Right kidney (tissue), 1 donor: ENCODE data around the gene RBM17.
"Not testable (repeated sequence)": the region's sequence is repeated elsewhere in the genome, so short reads cannot be mapped to it uniquely, and the experiment has no call there.

Experiments
- DNase-seq: peaks from one replicate; pipeline ENCODE4 v3.0.0-alpha.2; 2016

RBM17 gene

DNA sequence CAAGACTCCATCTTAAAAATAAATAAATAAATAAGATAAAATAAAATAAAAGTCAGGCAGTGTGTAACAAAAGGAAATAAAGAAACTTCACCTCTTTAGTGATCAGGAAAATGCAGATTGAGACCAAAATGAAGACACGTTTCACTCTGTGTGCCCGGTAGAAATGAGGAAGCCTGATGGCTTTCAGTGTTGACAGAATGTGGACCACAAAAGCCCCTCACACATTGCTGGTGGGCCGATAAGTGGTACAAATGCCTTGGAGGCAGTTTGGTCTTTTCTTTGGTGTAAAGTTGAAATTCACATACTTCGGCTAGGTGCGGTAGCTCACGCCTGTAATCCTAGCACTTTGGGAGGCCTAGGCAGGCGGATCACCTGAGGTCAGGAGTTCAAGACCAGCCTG, 69.4 kb downstream of the RBM17 start:
- DNase-seq: no peak

DNA sequence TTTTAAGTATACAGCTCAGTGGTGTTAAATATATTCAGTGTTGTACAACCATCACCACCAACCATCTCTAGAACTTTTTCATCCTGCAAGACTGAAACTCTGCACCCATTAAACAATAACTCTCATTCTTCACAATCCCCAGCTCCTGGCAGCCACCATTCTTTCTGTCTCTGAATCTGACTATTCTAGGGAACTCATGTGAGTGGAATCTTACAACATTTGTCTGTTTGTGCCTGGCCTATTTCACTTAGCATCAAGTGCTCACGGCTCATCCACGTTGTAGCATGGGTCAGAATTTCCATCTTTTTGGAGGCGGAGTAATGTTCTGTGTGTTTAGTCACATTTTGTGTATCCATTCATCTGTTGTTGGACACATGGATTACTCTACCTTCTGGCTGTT, 73.1 kb downstream of the RBM17 start:
- DNase-seq: no peak

DNA sequence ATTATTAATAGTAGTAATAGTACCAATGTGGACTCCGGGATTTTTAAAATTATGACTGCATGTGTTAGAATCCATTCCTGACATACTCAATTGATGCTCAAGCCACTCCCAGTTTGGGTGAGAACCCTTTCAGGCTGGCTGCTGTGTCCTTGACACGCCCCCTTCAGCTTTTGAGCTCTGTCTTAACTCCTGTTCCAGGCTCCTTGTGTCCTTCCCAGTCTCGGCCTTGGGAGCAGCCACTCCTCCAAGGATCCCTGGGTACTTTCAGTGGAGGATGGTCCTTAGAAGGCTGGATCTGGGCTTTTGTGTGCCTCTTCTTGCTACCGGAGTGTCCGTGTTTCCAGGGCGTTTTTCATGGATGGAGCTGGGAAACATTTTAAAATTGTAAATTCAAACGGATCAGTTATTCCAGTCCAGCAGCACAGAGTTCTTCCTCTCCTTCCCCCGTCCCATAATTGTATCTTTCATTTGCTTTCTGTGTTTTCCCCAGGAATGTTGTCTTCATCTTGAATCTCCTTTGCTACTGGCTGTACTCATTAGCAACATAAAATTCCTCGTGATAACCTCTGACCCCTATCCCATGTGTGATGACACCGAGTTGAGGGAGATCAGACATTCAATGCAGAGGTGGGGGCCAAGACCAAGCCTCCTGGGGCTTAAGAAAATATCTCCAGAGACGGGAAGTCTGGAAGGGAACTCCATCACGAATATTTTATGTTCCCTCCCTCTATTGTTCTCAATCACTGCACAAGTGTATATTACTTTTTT, 73.9 kb downstream of the RBM17 start:
- no peak for DNase-seq

DNA sequence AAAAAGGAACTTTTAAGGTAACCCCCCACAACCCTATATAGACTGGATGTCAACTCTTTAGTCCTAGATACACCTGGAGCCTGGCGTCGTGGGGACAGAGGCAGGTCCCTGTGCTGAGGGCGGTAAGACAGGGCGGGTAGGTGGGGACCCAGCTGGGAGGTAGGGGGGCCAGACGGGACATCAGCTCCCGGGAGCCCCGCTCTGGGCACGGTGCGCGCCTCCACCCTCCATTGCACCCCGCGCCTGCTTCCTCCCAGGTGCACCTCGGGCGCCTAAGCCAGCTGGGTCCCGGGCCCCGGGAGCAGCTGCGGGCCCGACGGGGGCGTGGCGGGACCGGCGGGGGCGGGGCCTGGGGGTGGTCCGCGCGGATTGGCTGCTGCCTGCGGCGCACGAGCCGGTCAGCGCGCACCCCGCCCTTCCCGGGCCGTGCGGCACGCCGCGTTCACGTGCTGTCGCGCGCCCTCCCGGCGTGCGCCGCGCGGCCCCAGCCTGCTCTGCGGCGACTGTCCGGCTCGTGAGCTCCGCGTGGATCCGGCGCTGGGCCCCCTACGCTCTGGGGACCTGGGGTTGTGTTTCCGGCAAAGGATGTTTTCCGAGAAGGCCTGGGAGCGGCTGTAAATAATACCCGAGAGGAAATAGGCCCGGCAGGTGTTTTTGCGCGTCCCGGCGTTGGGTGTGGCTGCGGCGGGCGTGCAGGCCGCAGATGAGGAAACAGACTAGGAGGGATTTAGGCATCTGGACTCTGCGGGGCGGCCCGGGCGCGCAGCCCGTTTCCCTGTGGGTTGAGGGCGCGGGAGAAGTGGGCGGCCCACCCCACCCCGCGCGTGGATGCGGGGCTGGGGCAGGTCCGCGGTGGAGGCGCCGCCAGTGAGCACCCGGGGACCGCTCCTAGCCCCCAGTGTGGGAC, 74.8 kb downstream of the RBM17 start:
- DNase-seq: peak; percentile 90

DNA sequence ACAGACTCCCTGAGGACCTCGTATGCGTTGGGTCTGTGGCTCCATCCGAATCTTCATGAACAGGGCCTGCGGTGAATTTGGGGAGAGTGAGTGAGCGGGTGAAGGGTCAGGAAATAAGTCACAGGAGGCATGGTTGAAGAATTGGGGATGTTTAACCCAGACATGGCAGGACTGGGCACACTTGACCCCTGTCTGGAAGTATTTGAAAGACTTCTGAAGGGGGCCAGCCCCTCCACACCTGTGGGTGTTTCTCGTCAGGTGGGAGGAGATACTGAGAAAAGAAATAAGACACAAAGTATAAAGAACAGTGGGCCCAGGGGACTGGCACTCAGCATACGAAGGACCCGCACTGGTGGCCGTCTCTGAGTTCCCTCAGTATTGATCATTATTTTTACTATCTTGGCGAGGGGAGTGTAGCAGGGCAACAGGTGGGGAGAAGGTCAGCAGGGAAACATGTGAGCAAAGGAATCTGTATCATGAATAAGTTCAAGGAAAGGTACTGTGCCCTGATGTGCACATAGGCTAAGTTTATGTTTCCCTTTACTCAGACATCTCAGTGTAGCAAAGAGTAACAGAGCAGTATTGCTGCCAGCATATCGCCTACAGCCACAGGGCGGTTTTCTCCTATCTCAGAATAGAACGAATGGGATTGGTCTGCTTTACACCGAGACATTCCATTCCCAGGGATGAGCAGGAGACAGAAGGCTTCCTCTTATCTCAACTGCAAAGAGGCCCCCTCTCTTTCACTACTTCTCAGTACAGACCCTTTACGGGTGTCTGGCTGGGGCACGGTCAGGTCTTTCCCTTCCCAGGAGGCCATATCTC, 75.6 kb downstream of the RBM17 start:
- no peak for DNase-seq

DNA sequence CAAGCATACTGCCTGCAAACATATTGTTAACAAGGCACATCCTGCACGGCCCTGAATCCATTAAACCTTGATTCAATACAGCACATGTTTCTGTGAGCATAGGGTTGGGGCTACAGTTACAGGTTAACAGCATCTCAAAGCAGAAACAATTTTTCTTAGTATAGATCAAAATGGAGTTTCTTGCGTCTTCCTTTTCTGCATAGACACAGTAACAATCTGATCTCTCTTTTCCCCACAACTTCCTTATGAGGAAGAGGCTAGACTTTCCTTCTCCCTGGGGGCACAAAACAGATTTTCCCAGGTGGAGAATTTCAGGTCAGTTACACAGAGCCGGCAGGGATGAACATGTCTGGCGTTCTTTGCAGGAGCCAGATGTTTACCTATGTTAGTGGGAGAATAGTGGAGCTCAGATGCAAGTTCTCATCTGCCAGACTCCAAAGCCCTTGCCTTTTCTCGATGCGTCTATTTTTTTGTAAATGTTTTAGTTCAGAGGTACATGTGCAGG, 76.4 kb downstream of the RBM17 start:
- no peak for DNase-seq

DNA sequence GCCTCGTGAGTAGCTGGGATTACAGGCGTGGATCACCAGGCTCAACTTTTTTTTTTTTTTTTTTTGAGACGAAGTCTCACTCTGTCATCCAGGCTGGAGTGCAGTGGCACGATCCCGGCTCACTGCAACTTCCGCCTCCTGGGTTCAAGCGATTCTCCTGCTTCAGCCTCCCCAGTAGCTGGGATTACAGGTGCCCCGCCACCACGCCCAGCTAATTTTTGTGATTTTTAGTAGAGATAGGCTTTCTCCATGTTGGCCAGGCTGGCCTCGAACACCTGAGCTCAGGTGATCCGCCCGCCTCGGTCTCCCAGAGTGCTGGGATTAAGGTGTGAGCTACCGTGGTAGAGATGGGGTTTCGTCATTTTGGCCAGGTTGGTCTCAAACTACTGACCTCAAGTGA, 77.1 kb downstream of the RBM17 start:
- DNase-seq: not testable (repeated sequence)
